Heart right ventricle (tissue), 16 donors: Measurements from ENCODE around the gene LITAF. TPM values are rescaled to one million over a fixed set of nuclear protein-coding genes. Genes with fewer than 3 reads are reported as not detected.
A peak's percentile ranks its signal among the peaks of the same experiment; 100 is the strongest.
"Not testable (repeated sequence)": the region's sequence is repeated elsewhere in the genome, so short reads cannot be mapped to it uniquely, and the experiment has no call there.

Experiments used
- ATAC-seq, 8 donors: fragments of 200-7000 bp; cut with Tn5 transposase; one replicate each; pipeline ENCODE4 v1.9.1; 2020; ENCODE audit warnings: mild to moderate bottlenecking in 8 of 8, moderate library complexity in 8 of 8, moderate number of reproducible peaks in 1 of 8
- DNase-seq, 2 donors: peaks; one replicate each; pipeline ENCODE4 v3.0.0-alpha.2; 2020
- H3K27ac ChIP-seq, 10 donors: fragments of 200-600 bp; sonication (generic) in 2 of 10; one replicate each; pipeline versions ENCODE4 v1.5.0 to v1.8.0; 2020 to 2022; ENCODE audit warnings: mild to moderate bottlenecking in 3 of 10
- H3K27me3 ChIP-seq, 7 donors: fragments of 200-600 bp; one replicate each; pipeline ENCODE4 v1.8.0; 2021 to 2022; ENCODE audit warnings: mild to moderate bottlenecking in 2 of 7
- H3K36me3 ChIP-seq, 9 donors: fragments of 200-600 bp; sonication (generic) in 1 of 9; one replicate each; pipeline versions ENCODE4 v1.5.0 to v1.8.0; 2020 to 2022; ENCODE audit warnings: mild to moderate bottlenecking in 2 of 9
- H3K4me1 ChIP-seq, 9 donors: fragments of 200-600 bp; sonication (generic) in 1 of 9; one replicate each; pipeline versions ENCODE4 v1.5.0 to v1.8.0; 2020 to 2022; ENCODE audit warnings: mild to moderate bottlenecking in 4 of 9
- H3K4me3 ChIP-seq, 10 donors: fragments of 200-600 bp; sonication (generic) in 2 of 10; one replicate each; pipeline versions ENCODE4 v1.5.0 to v1.8.0; 2020 to 2022; ENCODE audit warnings: mild to moderate bottlenecking in 7 of 10, moderate library complexity in 2 of 10
- H3K9me3 ChIP-seq, 11 donors: fragments of 200-600 bp in 10 of 11; sonication (generic) in 2 of 11; one replicate each; pipeline versions ENCODE4 v1.5.0 to v1.8.0; 2013 to 2022; ENCODE audit warnings: mild to moderate bottlenecking in 2 of 11, control low read depth in 1 of 11, moderate library complexity in 1 of 11
- WGBS, 2 donors: extraction: QIAGEN DNeasy Blood & Tissue Kit; methylation state at CpG; one replicate each; pipeline ENCODE4 v1.1.7; 2013; ENCODE audit warnings: inconsistent platforms in 1 of 2; 5-methylcytosine and 5-hydroxymethylcytosine counted together
- intact Hi-C, 10 donors: fragments of 100-400 bp; cut with DNase I; formaldehyde crosslinking; loops; one replicate each; pipeline versions ENCODE4 v1.11.1 to v1.14.2; 2022
- polyA plus RNA-seq, 2 donors: library from polyadenylated mRNA; stranded (reverse); fragments of 200-250 nt; gene quantifications; one replicate each; pipeline ENCODE4 v1.2.3, GENCODE V29; 2013
- total RNA-seq, 10 donors: library from RNA; stranded (reverse); fragmentation: NEBNext Ultra II Directional in 3 of 10; extraction: Animal tissue kit (Norgen Biotek cat#: 25700) in 3 of 10; gene quantifications; one replicate each; pipeline versions ENCODE4 v1.2.1 to v1.2.4, GENCODE V29; 2021 to 2023
- TF ChIP-seq, protein P1 (sequence below), 9 donors: fragments of 200-600 bp; sonication (generic) in 2 of 9; IDR thresholded peaks; one replicate each; pipeline versions ENCODE4 v1.5.0 to v1.8.0; 2021 to 2022; ENCODE audit warnings: antibody characterized with exemption in 9 of 9, mild to moderate bottlenecking in 5 of 9, moderate library complexity in 1 of 9
- donor health status: Arrhythmogenic right ventricular cardiomyopathy.
- donor health status: ischemic (EF 13 %, LVEDD 7.1; RV severe dilation, severe dysfunction).
- donor health status: healthy with polysubstance abuse.
- donor health status: DM: no; HTN: yes; CAD: no.
- donor health status: DM: no; HTN: no; CAD: no.
- donor health status: ischemic (EF 25% LVEDD 6.9; RV normal size, moderate dysfunction).
- donor health status: ischemic (EF 25% LVEDD 5.7; RV mildly dilated, moderate dysfunction).
- donor health status: healthy.
- donor health status: DM: yes; HTN: yes; CAD: no.
- donor health status: Ischemic cardiomyopathy.
- donor health status: ischemic (EF 35%, LVEDD 5.7; RV mildly dilated, moderate dysfunction).
- donor health status: nonischemic (EF 11% LVEDD 7.7; RV severe dilation, severe dysfunction).
- donor health status: DM: yes; HTN: yes; CAD: no.
- donor health status: PGD.
- donor health status: ischemic (EF 29% LVEDD 5.4; RV normal size, mild dysfunction).
- donor health status: nonischemic (EF 23%, LVEDD 6.1; RV moderate dilation, normal function).

LITAF gene
- total and polyA plus RNA-seq, 12 donors = 13.3 to 96.9 (median 38.2) TPM

DNA sequence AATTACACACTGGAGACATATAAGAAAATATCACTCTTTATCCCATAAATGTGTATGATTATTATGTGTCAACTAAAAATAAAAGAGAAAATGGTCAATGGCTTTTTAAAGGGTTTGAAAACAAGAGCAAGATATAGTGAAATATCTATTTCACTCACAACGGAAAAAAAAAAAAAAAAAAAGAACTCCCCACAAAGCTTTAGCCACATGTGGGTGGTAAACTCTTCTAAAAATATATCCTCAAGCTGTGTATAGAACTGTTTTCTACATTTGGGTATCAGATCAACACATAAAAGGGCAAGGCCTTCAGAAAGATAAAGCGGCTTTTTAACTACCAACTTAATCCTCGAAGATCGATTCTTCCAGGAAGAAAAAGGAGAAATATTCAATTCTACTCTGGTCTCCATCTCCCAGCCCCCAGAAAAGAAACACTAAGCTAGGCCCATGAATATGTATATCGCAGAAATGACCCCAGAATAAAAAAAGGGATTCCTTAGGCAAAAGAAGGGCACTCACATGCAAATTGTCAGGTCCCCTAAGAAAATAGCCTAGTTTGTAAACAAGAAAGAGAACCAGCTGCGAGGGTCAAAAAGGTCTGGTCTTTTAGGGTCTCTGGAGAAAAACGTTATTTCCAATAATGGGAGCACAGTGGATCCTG is 4.4 kb downstream of the LITAF start:
- Histone ChIP-seq H3K36me3 (peaks cover 0 to 20% (median 0%) of the 10 kb centered on the region in 9 donors), H3K4me1 (peaks cover 5 to 81% (median 13%) of the 10 kb centered on the region in 9 donors), H3K27ac (peak overlapping the region in 4 of 10 donors; percentile 11 to 99 (median 38)), H3K4me3 (peak overlapping the region in 1 of 10 donors; percentile 91), H3K9me3 (peaks cover 0 to 10% (median 0%) of the 10 kb centered on the region in 11 donors), H3K27me3 (peaks cover 0 to 5% (median 0%) of the 10 kb centered on the region in 7 donors)
- DNase-seq (no peak), ATAC-seq (no peak)
- TF ChIP-seq, protein P1, sequence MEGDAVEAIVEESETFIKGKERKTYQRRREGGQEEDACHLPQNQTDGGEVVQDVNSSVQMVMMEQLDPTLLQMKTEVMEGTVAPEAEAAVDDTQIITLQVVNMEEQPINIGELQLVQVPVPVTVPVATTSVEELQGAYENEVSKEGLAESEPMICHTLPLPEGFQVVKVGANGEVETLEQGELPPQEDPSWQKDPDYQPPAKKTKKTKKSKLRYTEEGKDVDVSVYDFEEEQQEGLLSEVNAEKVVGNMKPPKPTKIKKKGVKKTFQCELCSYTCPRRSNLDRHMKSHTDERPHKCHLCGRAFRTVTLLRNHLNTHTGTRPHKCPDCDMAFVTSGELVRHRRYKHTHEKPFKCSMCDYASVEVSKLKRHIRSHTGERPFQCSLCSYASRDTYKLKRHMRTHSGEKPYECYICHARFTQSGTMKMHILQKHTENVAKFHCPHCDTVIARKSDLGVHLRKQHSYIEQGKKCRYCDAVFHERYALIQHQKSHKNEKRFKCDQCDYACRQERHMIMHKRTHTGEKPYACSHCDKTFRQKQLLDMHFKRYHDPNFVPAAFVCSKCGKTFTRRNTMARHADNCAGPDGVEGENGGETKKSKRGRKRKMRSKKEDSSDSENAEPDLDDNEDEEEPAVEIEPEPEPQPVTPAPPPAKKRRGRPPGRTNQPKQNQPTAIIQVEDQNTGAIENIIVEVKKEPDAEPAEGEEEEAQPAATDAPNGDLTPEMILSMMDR (IDR thresholded peaks at IDR 0.05) = no peak
- WGBS, 2 donors = 66 to 70% methylated on average over 7 of the region's 7 CpGs
- intact Hi-C loops = no loop called here

DNA sequence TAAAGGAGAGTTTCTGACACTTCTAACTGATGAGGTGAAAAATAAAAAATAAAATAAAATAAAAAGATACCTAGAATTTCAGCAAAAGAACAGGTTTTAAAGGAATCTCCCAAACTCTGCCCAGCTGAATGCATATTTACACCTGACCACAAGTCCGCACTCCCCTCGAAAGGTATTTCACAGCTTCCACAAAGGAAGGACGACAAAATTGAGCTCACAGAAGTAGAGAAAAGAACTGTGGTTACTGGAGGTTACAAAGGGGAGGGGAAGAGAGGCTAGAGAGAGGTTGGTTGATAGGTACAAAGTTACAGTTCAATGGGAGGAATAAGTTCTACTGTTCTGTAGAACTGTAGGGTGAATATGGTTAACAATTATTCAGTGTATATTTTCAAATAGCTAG is 5.0 kb downstream of the LITAF start:
- intact Hi-C loops = no loop called here
- H3K27me3 ChIP-seq = peaks cover 0 to 5% (median 0%) of the 10 kb centered on the region in 7 donors
- WGBS, 2 donors = 91 to 93% methylated on average over 3 of the region's 3 CpGs
- peaks cover 7 to 86% (median 15%) of the 10 kb centered on the region in 9 donors for H3K4me1 ChIP-seq
- H3K27ac ChIP-seq = no peak overlapping the region
- ATAC-seq = no peak
- H3K36me3 ChIP-seq = peaks cover 0 to 20% (median 0%) of the 10 kb centered on the region in 9 donors
- no peak for DNase-seq
- no peak overlapping the region for H3K4me3 ChIP-seq
- peaks cover 0 to 10% (median 0%) of the 10 kb centered on the region in 11 donors for H3K9me3 ChIP-seq
- TF ChIP-seq, protein P1 (IDR thresholded peaks at IDR 0.05) = no peak

DNA sequence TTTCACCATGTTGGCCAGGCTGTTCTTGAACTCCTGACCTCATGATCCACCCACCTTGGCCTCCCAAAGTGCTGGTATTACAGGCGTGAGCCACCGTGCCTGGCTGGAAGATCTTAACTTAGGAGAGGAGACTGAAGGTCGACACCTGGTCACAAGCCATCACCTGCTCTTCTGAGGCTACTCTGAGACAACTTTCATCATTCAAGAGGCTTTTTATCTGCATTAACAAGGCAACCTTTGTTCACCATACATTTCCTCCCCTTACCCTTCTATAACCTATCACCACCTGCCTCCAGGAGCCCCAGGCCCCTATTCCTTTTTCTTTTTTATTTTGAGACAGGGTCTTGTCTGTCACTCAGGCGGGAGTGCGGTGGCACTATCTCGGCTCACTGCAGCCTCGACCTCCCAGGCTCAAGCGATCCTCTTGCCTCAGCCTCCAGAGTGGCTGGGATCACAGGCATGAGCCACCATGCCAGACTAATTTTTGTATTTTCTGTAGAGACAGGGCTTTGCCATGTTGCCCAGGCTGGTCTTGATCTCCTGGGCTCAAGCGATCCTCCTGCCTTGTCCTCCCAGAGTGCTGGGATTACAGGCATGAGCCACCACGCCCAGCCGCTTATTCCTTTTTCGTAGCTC is 6.2 kb downstream of the LITAF start:
- ATAC-seq = no peak
- WGBS, 2 donors = 93 to 96% methylated on average over 12 of the region's 12 CpGs

DNA sequence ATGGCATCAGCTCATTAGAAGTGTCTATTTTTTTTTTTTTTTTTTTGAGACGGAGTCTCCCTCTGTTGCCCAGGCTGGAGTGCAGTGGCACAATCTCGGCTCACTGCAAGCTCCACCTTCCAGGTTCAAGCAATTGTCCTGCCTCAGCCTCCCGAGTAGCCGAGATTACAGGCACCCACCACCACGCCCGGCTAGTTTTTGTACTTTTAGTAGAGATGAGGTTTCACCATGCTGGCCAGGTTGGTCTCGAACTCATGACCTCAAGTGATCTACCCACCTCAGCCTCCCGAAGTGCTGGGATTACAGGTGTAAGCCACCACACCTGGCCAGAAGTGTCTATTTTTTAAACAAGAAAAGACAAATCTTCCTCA is 9.4 kb downstream of the LITAF start:
- 83 to 84% methylated on average over 8 of the region's 8 CpGs for WGBS, 2 donors
- H3K36me3 ChIP-seq = peaks cover 0 to 23% (median 0%) of the 10 kb centered on the region in 9 donors
- ATAC-seq, DNase-seq, H3K27ac ChIP-seq, H3K9me3 ChIP-seq, H3K27me3 ChIP-seq, intact Hi-C loops, H3K4me3 ChIP-seq: not testable (repeated sequence)
- peaks cover 0 to 82% (median 14%) of the 10 kb centered on the region in 9 donors for H3K4me1 ChIP-seq

More for the DNA sequence above, 6.2 kb downstream of the LITAF start:
- Histone ChIP-seq H3K4me3 (no peak overlapping the region), H3K4me1 (peaks cover 7 to 91% (median 22%) of the 10 kb centered on the region in 9 donors), H3K27ac (peak overlapping the region in 1 of 10 donors; percentile 9), H3K27me3 (no peaks in the 10 kb centered on the region), H3K9me3 (peaks cover 0 to 10% (median 0%) of the 10 kb centered on the region in 11 donors), H3K36me3 (peaks cover 0 to 20% (median 0%) of the 10 kb centered on the region in 9 donors)
- TF ChIP-seq, protein P1 (IDR thresholded peaks at IDR 0.05) = no peak
- intact Hi-C loops = no loop called here
- DNase-seq = no peak
